ENCODE data around the gene WNT9A.

The WNT9A gene

DNA sequence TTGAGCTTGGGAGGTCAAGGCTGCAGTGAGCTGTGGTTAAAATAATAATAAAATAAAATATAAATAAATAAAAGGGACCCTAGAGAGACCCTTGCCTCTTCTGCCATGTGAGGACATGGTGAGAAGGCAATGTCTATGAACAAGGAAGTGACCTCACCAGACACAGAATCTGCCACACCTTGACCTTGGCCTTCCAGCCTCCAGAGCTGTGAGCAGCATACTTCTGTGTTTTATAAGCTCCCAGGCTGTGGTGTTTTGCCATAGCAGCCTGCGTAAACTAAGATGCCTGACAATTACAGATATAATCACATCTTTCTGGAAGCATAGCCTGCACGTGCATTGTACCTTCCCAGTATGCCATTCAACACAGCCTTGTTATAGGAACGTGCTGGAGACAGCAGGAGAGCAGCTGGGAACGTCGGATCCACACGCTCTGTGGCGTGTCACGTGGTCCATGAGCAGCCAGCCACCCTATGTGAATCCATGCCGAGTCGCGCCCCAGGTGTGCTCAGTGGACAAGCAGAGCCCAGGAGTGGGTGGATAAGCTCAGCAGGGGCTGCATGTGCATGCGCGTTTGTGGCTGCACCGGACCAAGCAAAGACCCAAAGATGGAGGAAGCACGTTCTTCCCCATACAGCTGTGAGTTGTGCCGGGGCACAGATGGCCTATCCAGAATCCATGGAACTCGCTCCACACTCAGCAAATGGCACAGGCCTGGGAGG lies 17.8 kb downstream of the WNT9A start:
- TF ChIP-seq TCF12 (IDR thresholded peaks at IDR 0.05; ENCODE audit: low read depth) (no peak), FOXM1 (IDR thresholded peaks at IDR 0.05; ENCODE audit: borderline replicate concordance, low read depth) (no peak), TEAD4 (IDR thresholded peaks at IDR 0.05) (no peak), CREB1 (IDR thresholded peaks at IDR 0.05; ENCODE audit: low read depth) (no peak), CEBPB (IDR thresholded peaks at IDR 0.05) (no peak), RAD21 (IDR thresholded peaks at IDR 0.05; ENCODE audit: low read depth) (no peak), NFIC (IDR thresholded peaks at IDR 0.05) (no peak), ZBTB7A (IDR thresholded peaks at IDR 0.05; ENCODE audit: low read depth) (no peak), EGR1 (IDR thresholded peaks at IDR 0.05) (no peak), YY1 (IDR thresholded peaks at IDR 0.05; ENCODE audit: low read depth) (no peak), EP300 (IDR thresholded peaks at IDR 0.05; ENCODE audit: borderline replicate concordance) (no peak)
- TF ChIP-seq, protein P1, sequence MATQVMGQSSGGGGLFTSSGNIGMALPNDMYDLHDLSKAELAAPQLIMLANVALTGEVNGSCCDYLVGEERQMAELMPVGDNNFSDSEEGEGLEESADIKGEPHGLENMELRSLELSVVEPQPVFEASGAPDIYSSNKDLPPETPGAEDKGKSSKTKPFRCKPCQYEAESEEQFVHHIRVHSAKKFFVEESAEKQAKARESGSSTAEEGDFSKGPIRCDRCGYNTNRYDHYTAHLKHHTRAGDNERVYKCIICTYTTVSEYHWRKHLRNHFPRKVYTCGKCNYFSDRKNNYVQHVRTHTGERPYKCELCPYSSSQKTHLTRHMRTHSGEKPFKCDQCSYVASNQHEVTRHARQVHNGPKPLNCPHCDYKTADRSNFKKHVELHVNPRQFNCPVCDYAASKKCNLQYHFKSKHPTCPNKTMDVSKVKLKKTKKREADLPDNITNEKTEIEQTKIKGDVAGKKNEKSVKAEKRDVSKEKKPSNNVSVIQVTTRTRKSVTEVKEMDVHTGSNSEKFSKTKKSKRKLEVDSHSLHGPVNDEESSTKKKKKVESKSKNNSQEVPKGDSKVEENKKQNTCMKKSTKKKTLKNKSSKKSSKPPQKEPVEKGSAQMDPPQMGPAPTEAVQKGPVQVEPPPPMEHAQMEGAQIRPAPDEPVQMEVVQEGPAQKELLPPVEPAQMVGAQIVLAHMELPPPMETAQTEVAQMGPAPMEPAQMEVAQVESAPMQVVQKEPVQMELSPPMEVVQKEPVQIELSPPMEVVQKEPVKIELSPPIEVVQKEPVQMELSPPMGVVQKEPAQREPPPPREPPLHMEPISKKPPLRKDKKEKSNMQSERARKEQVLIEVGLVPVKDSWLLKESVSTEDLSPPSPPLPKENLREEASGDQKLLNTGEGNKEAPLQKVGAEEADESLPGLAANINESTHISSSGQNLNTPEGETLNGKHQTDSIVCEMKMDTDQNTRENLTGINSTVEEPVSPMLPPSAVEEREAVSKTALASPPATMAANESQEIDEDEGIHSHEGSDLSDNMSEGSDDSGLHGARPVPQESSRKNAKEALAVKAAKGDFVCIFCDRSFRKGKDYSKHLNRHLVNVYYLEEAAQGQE (IDR thresholded peaks at IDR 0.05; ENCODE audit: low read depth), result no peak
- TF ChIP-seq, protein P2, sequence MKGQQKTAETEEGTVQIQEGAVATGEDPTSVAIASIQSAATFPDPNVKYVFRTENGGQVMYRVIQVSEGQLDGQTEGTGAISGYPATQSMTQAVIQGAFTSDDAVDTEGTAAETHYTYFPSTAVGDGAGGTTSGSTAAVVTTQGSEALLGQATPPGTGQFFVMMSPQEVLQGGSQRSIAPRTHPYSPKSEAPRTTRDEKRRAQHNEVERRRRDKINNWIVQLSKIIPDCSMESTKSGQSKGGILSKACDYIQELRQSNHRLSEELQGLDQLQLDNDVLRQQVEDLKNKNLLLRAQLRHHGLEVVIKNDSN (IDR thresholded peaks at IDR 0.05), result no peak

DNA sequence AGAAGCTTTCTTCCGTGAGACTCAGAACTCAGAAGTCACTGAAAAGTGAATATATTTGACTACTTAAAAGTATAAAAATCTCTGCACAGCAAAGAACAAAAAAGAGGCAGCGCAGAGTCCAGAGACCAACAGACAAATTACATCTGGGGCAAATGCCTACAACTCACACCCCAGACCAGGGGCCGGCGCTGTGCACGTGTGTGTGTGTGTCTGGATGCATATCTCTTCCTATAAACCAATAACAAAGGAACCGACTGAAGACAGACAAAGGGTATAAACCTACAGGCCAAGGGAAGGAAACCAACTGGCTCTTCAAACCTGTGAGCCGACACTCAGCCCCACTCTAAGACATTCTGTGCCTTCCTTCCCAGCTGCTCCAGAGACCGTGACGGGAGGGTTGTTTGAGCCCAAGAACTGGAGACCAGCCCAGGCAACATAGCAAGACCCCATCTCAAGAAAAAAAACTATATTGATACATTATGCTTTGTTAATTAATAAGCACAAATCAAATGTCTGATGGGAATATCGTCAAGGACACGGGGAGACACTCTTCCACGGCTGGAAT lies 18.8 kb downstream of the WNT9A start:
- TF ChIP-seq YY1 (IDR thresholded peaks at IDR 0.05; ENCODE audit: low read depth) (no peak), TAF1 (IDR thresholded peaks at IDR 0.05; ENCODE audit: low read depth) (no peak), TCF12 (IDR thresholded peaks at IDR 0.05; ENCODE audit: low read depth) (no peak), TEAD4 (IDR thresholded peaks at IDR 0.05) (no peak), RAD21 (IDR thresholded peaks at IDR 0.05; ENCODE audit: low read depth) (no peak), NFIC (IDR thresholded peaks at IDR 0.05) (no peak)

DNA sequence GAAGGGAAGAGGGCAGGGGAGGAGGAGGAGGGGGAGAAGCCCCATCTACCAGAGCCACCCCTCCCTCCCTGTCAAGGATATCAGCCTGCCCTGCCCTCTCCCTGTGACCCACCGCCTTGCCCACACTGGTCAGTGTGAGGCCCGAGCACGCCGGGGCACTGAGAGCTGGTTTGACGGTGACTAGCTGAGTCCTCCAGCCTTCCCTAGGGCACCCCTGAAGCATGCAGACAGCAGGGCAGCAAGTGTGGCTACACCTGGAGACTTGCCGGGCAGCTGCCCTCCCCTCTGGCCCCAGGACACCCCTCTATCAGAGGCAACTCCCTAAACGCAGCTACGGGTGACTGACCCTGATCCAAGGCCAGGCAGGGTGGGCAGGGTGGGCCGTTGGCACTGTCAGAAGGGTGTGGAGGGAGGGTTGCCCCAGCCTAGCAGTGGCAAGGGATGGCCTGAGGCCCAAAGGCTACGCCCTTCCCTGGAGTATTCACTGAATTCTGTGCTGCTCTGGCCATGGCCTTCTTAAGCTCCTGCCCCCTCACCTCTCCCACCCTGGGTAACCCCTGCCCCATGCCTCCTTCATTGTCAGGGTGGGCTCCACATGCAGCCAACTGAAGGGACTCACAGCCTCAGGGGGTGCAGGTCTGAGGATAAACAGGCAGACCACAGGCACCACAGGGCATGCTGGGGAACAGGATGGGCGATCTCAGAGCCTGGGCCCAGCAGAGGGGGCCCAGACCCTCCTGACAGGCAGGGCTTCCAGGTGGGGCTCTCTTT lies 19.6 kb downstream of the WNT9A start:
- TF ChIP-seq EGR1 (IDR thresholded peaks at IDR 0.05), result no peak
- no peak for TF ChIP-seq NFIC (IDR thresholded peaks at IDR 0.05)
- no peak for TF ChIP-seq CREB1 (IDR thresholded peaks at IDR 0.05; ENCODE audit: low read depth)

DNA sequence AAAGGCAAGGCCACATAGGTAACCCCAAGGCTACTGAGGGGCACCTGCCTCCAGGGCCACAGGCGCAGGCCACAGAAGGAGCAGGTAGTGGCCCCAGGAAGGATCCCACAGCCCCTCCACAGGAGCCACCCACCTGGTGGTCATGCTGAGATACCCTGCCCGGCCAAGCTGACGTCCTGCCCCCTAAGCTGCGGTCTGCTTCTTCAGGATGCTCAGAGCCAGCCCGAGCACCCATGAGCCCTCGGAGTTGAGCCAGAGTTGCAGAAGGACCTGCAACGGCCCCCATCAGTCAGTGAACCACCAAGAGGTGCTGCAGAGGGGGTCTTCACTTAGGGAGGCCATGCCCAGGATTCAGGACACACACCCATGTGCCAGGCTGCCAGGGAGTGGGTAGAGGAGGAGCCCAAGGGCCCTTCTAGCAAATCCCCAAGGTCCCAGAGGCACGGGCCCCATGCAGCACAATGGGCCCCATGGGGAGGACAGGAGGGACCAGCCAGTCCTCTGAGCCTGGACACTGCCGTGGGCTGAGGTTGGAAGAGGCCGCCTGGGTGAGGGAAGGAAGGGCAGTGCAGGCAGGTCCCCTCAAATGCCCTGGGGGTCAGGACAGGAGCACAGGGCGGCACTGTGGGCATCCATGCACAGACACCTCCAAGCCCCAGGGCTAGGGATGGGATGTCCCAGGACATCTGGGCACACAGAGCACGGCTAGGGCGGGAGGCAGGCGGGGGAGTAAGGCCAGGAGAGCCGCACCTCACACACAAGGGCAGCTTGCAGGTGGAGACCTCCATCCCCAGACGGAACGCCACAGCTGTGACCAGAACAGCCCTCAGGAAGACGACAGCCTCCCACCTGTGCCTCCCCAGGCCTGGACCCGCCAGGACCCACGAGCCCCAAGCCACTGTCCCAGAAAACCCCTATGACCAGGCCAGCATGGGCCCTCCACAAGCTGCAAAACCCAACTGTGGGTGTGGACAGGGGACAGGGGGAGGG lies 20.5 kb downstream of the WNT9A start:
- TF ChIP-seq EGR1 (IDR thresholded peaks at IDR 0.05), result no peak
- TF ChIP-seq FOXM1 (IDR thresholded peaks at IDR 0.05; ENCODE audit: borderline replicate concordance, low read depth), result no peak
- TF ChIP-seq CREB1 (IDR thresholded peaks at IDR 0.05; ENCODE audit: low read depth), result no peak
- TF ChIP-seq TCF12 (IDR thresholded peaks at IDR 0.05; ENCODE audit: low read depth), result no peak
- TF ChIP-seq, protein P3, sequence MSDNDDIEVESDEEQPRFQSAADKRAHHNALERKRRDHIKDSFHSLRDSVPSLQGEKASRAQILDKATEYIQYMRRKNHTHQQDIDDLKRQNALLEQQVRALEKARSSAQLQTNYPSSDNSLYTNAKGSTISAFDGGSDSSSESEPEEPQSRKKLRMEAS (IDR thresholded peaks at IDR 0.05), result no peak
- TF ChIP-seq, protein P1 (IDR thresholded peaks at IDR 0.05; ENCODE audit: low read depth), result no peak
- no peak for TF ChIP-seq RAD21 (IDR thresholded peaks at IDR 0.05; ENCODE audit: low read depth)
- TF ChIP-seq TAF1 (IDR thresholded peaks at IDR 0.05; ENCODE audit: low read depth), result no peak
- TF ChIP-seq, protein P2 (IDR thresholded peaks at IDR 0.05), result no peak
- no peak for TF ChIP-seq TEAD4 (IDR thresholded peaks at IDR 0.05)
- TF ChIP-seq NFIC (IDR thresholded peaks at IDR 0.05), result no peak
- TF ChIP-seq ZBTB7A (IDR thresholded peaks at IDR 0.05; ENCODE audit: low read depth), result no peak
- no peak for TF ChIP-seq EP300 (IDR thresholded peaks at IDR 0.05; ENCODE audit: borderline replicate concordance)
- TF ChIP-seq YY1 (IDR thresholded peaks at IDR 0.05; ENCODE audit: low read depth), result no peak
- no peak for TF ChIP-seq CEBPB (IDR thresholded peaks at IDR 0.05)
